AG09319 (cell line): Measurements from ENCODE around the gene DMRTB1.

Source experiments
- DNase-seq: peaks from one replicate; pipeline ENCODE4 v3.0.0-alpha.2; 2010; ENCODE audit warnings: low read depth; ENCODE audit errors: extremely low read depth
- TF ChIP-seq, protein P1 (sequence below): IDR thresholded peaks from 2 replicates; pipeline ENCODE4 v1.5.1; 2011; ENCODE audit warnings: low read depth, mild to moderate bottlenecking, inconsistent platforms, low read length, moderate library complexity

DMRTB1 gene

DNA sequence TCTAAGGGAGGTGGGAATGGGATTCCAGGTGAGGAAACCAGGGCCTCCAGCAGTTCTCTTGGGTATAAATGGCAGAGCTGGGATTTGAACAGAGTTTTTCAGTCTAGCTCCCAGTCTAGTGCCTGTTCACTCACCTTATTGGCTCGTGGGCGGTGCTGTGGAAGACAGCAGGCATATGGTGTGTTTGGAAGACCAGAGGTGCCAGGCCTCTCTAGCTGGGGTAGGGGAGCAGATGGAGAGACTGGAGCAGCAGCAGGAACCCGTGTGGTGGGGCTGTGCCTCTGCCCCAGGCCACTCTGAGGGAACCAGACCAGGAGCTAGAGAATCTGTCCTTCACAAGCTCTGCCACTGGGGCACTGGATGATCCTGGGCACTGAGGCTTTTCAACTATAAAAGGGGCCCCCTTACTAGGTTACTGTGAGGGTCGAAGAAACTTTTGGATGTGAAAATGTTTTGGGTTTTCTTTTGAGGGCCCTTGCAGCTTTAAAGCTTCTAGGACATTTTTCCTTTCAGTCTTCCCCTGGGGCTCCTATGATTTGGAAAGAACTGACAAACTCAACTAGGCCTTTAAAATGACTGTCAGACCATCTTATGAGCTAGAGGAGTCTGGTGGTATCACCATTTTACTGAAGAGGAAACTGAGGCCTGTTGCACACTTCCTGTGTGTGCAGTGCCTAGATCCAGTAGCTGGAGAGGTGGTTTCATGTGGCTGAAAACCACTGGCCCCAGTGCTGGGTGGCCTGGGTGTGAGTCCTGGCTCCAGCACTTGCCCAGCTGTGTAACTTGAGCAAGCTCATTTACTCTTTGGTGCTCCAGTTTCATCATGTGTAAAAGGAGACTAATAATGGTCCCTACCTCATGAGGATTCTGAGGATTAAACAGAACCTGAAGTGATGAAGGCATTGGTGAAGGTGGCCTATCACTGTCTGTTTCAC lies 6.1 kb downstream of the DMRTB1 start:
- TF ChIP-seq, protein P1, sequence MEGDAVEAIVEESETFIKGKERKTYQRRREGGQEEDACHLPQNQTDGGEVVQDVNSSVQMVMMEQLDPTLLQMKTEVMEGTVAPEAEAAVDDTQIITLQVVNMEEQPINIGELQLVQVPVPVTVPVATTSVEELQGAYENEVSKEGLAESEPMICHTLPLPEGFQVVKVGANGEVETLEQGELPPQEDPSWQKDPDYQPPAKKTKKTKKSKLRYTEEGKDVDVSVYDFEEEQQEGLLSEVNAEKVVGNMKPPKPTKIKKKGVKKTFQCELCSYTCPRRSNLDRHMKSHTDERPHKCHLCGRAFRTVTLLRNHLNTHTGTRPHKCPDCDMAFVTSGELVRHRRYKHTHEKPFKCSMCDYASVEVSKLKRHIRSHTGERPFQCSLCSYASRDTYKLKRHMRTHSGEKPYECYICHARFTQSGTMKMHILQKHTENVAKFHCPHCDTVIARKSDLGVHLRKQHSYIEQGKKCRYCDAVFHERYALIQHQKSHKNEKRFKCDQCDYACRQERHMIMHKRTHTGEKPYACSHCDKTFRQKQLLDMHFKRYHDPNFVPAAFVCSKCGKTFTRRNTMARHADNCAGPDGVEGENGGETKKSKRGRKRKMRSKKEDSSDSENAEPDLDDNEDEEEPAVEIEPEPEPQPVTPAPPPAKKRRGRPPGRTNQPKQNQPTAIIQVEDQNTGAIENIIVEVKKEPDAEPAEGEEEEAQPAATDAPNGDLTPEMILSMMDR: no peak
- no peak for DNase-seq

DNA sequence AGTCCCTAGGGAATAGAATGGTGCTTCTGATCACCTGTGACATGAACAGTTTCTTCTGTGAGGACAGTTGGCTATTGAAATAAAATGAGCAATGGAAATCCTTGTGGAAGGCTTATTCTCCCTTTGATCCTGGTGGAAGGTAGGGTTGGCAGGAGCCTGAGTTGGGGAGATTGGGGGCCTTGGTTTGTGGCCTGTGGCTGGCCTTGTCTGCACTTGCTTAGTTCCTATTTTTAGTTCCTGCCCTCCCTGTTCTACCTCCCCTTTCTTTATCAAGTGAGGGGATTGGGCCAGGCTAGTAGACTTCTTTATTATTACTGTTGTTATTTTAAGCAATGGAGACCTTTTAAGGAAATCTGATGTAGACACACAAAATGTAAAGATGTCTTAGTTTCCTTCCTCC lies 8.2 kb downstream of the DMRTB1 start:
- TF ChIP-seq, protein P1: no peak
- no peak for DNase-seq

DNA sequence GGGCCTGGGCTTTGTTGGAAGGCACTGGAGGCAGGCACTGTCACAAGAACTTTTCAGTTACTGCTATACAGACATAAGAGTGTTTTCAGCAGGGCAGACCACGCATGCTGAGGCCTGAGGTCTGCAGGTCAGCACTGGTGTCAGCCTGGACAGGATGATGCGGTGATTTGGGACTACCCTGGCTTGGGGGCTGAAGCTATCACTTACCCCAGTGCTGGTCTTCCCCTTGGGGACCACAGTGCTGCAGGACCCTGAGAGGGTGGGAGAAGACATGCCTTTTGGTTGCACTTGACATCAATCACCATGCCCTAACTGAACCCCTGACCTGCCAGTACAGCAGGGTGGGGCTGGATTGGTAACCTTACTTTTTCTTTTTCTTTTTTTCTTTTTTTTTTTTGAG lies 9.2 kb downstream of the DMRTB1 start:
- TF ChIP-seq, protein P1: no peak
- DNase-seq: no peak

DNA sequence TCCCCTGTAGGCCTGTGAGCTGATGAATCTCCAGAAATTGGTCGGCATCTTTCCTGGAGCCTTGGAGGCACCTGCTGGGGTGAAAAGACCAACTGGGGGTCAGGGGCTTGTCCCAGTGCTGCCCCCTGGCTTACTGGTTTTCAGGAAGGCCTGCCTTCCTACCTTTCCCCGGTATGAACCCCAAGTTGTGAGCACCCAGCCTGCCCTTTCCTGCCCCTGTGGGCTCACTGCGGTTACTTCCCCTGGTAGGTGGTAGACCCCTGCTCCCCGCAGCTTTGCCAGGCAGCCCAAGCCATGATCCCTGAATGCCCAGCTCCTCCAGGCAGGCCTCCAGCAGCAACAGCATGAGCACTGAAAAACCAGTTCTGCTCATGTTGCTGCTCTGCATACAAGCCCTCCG lies 10.2 kb downstream of the DMRTB1 start:
- DNase-seq: no peak
- TF ChIP-seq, protein P1: no peak

DNA sequence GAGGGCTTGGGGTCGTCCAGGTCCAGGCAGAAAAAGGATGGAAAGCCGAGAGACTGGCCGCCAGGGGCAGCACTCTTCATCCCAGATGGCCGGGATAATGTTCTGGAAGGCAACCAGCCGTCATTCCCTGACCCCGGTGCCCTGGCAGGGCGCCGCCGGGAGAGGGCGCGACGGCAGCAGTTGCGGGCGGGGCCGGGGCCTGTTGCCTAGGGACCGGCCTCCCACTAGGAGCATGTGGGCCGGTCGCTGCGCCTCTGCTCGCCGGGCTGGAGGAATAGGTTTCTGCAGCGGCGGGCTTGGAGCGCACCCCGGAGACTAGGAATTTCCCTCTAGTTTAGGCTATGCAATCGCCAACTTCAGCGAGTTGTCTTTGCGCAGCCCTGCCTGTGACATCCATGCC lies 11.0 kb downstream of the DMRTB1 start:
- TF ChIP-seq, protein P1: peak; percentile 46
- no peak for DNase-seq

GRCh38 chr1:53470584-53470983 lies 11.4 kb downstream of the DMRTB1 start:
- no peak for DNase-seq
- TF ChIP-seq, protein P1: no peak

DNA sequence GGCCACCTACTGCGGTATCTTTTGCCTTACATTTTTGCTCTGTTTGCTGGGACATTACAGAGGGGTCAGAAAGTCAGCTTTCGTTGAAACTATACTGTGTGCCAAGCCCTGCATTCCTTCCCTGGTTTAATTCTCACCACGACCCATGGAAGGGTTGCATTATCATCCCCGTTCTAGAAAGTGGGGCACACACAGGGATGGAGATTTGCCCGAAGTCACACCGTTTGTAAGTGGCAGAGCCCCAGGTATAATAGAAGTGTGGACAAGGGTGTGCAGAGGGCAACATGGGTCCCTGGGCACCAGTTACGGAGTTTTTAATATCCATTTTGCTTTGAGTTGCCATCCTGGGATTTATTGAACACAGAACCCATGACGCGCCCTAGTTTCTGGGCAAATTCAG lies 11.8 kb downstream of the DMRTB1 start:
- TF ChIP-seq, protein P1: no peak
- DNase-seq: no peak
